Measurements from ENCODE around the gene RUVBL1.

GRCh38 chr3:128153156-128154041 lies 29.8 kb upstream of the RUVBL1 start, which contains the start of gene EEFSEC:
- TF ChIP-seq POLR2A (IDR thresholded peaks at IDR 0.05) (peak; percentile 45), CTCF (IDR thresholded peaks at IDR 0.05) (no peak), EP300 (IDR thresholded peaks at IDR 0.05) (no peak)

Measured in ovary (tissue), 3 donors.